GM13976 (cell line): ENCODE data around the gene GLI2.

ENCODE experiments used
- DNase-seq: peaks from one replicate; pipeline ENCODE4 v3.0.0; 2012; ENCODE audit warnings: low spot score
- CTCF ChIP-seq: IDR thresholded peaks from 2 replicates; pipeline ENCODE4 v1.5.1; 2012; ENCODE audit warnings: borderline replicate concordance, mild to moderate bottlenecking; ENCODE audit not compliant: insufficient read depth; ENCODE audit errors: extremely low read depth, missing control alignments, control extremely low read depth
- in situ Hi-C: fragments of 300-500 bp; cut with MboI; formaldehyde crosslinking; loops from one replicate; pipeline ENCODE4 v1.12.0; 2022; ENCODE audit warnings: low sequenced_read_pairs, mixed read lengths, inconsistent platforms; ENCODE audit not compliant: unreplicated experiment

Gene GLI2

GRCh38 chr2:120771781-120772208, 36.1 kb downstream of the GLI2 start:
- no peak for DNase-seq
- TF ChIP-seq CTCF = no peak
- in situ Hi-C loops = no loop called here

GRCh38 chr2:120772261-120772660, 36.6 kb downstream of the GLI2 start:
- no peak for TF ChIP-seq CTCF
- no peak for DNase-seq
- in situ Hi-C loops = no loop called here

DNA sequence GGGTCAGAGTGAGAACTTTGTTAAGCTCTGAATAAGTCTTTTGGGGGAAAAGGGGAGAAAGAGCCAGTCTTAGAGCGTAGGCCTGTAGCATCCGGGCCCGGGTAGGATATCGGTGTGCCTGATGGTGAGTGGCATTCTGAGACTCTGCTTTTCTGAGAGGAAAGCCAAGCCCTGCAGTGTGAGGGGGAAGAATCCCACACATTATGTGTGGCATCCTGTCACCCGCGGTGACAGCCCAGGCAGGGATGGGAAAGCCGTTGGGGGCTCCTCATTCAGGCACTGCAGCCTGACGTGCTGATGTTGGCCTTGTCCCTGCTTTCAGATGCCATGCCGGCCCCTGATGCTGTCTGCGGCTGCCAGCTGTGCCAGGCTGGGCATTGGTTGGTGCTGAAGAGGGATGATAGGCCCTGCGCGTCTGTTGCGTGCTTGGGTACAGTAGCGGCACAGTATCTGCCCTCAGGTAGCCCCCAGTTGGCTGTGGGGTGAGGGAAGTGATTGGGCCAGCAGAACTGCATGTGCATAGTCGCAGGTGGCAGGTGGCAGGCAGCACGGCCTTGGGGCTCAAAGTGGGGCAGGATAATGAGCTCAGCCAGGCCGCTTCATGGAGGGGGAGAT, 37.6 kb downstream of the GLI2 start:
- TF ChIP-seq CTCF = no peak
- DNase-seq = no peak
- in situ Hi-C loops = no loop called here

DNA sequence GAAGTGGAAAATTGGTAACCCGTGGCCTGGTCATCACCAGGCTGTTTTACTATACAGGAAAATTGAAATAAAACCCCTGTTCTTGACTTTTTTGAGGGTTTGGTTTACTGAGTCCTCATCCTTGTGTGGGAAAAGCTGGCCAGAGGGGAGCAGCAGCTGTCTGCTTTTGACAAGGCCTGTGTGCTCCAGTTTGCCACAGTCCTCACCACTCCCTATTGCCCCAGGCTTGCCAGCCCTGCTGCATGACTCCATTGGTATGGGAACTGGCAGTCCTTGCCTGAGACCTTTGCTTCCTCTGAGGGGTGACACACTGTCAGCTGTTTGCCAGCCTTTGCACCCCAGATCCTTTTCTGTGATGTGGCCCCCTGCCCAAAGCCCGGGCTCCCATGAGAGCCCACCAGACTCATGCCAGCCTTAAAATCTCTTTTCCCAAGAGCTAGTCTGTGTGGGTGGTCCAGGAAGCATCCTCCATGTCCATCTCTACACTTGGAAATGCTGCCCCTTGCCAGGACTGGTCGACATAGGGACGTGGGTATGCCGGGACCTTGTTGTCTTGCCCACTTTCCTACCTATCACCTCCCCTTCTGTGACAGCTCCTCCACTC, 39.0 kb downstream of the GLI2 start:
- in situ Hi-C loops = no loop called here
- no peak for TF ChIP-seq CTCF
- DNase-seq = no peak

GRCh38 chr2:120775194-120775593, 39.5 kb downstream of the GLI2 start:
- in situ Hi-C loops = no loop called here
- no peak for DNase-seq
- TF ChIP-seq CTCF = no peak

- in situ Hi-C loops = no loop called here
- TF ChIP-seq CTCF = no peak
- no peak for DNase-seq
These were observed 40.3 kb downstream of the GLI2 start for GRCh38 chr2:120775801-120776589.
